HUES64 (cell line): Measurements from ENCODE around the gene PROCA1. TPM values are rescaled to one million over a fixed set of nuclear protein-coding genes. Genes with fewer than 3 reads are reported as not detected.

ENCODE experiments used
- H3K27ac ChIP-seq: 2 replicates; pipeline ENCODE4 v1.7.0; 2013; ENCODE audit warnings: low read depth, low read length, inconsistent platforms
- H3K27me3 ChIP-seq: 2 replicates; pipeline ENCODE4 v1.6.1; 2013; ENCODE audit warnings: mild to moderate bottlenecking, low read length; ENCODE audit not compliant: insufficient read depth
- H3K36me3 ChIP-seq: 2 replicates; pipeline ENCODE4 v1.6.1; 2013; ENCODE audit warnings: mild to moderate bottlenecking, low read length; ENCODE audit not compliant: insufficient read depth
- H3K4me1 ChIP-seq: 2 replicates; pipeline ENCODE4 v1.6.1; 2013; ENCODE audit warnings: mild to moderate bottlenecking, low read length, moderate library complexity; ENCODE audit not compliant: insufficient read depth
- H3K4me3 ChIP-seq: 2 replicates; pipeline ENCODE4 v1.5.1; 2013; ENCODE audit warnings: mild to moderate bottlenecking, low read length, moderate library complexity
- H3K9ac ChIP-seq: 2 replicates; pipeline ENCODE4 v1.6.1; 2013; ENCODE audit warnings: mild to moderate bottlenecking, low read depth, low read length
- H3K9me3 ChIP-seq: 2 replicates; pipeline ENCODE4 v1.6.1; 2013; ENCODE audit warnings: low read depth, low read length; ENCODE audit not compliant: insufficient read depth
- WGBS: fragments of 150-250, 120-280 bp; methylation state at CpG from one replicate; pipeline ENCODE4 v1.1.7; 2013; ENCODE audit warnings: missing lambda C conversion rate; 5-methylcytosine and 5-hydroxymethylcytosine counted together
- polyA plus RNA-seq, 2 experiments: library from polyadenylated mRNA; stranded (reverse); fragments of 50-300 nt; gene quantifications; one replicate each; pipeline ENCODE4 v1.2.3, GENCODE V29; 2013

PROCA1 gene
- 8.7 TPM for polyA plus RNA-seq (2013, experiment 1 of 2)
- polyA plus RNA-seq (2013, experiment 2 of 2) = 9.2 TPM

GRCh38 chr17:28711723-28712031 lies at the start of gene PROCA1:
TSS of gene PROCA1 (minus strand) at chr17:28711888. CDS start at chr17:28711660, 228 bp downstream.
- peaks cover 19% of the 10 kb centered on the region for H3K4me1 ChIP-seq
- peaks cover 29% of the 10 kb centered on the region for H3K36me3 ChIP-seq
- H3K9me3 ChIP-seq = no peaks in the 10 kb centered on the region
- peak within 1 kb of the TSS; percentile 70 for H3K4me3 ChIP-seq
- H3K9ac ChIP-seq = peak within 1 kb of the TSS; percentile 96
- H3K27me3 ChIP-seq = no peaks in the 10 kb centered on the region
- peak within 1 kb of the TSS; percentile 98 for H3K27ac ChIP-seq
- WGBS = under 1% methylated on average over 20 of the region's 20 CpGs

DNA sequence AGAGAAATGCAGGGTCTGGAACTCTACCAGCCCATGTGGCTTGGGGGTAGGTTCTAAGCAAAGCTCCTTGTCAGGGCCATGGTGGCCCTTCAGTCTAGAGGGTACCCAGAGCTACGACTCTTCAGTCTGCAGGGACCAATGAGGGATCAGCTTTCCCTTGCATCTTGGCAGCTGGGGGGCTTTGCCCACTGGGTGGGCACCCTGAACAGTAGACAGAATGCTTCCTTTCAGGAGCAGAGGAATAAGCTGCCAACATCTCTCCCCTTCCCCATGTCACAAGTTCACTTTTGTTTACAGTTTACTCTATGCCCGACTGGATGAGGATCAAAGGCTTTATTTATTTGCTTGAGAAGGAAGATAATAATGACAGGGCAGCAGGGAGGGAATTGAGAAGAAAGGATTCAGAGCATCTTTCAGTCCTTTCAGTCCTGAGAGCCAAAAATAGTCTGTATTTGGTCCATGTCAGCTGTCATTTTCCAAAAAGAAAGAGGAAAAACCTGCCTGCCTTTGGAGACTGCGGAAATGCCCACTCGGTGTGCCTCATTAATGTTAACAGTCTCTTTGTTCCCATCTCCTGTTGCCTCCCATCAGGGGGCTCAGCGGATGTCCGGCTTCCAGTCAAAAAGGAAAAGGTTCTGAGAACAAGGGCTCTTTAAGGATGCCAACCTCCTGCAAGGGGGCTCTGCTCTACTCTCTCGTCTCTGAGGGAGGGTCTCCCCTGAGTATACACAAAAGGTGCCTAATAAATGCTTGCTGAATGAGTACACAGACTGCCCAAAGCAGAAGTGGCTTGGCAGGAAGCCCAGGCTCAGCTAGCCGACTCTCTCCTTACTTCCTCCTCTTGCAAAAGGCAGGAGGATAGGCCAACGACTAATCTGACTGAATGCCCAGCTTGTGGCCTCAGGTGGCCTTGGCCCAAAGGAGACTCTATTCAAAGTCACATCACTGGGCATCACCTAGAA lies 49.2 kb upstream of the PROCA1 start:
- H3K36me3 ChIP-seq = peaks cover 60% of the 10 kb centered on the region
- 12% methylated on average over 9 of the region's 9 CpGs for WGBS
- peaks cover 29% of the 10 kb centered on the region for H3K4me1 ChIP-seq
- peak overlapping the region; percentile 50 for H3K9ac ChIP-seq
- H3K27ac ChIP-seq = peak overlapping the region; percentile 89
- H3K9me3 ChIP-seq = no peaks in the 10 kb centered on the region
- 0 out of 2 replicates have a peak overlapping the region, but pooled peaks have one; percentile 1 for H3K4me3 ChIP-seq
- no peaks in the 10 kb centered on the region for H3K27me3 ChIP-seq

GRCh38 chr17:28759256-28759865 lies 47.7 kb upstream of the PROCA1 start:
- Histone ChIP-seq H3K4me3 (no peak overlapping the region), H3K27me3 (no peaks in the 10 kb centered on the region), H3K27ac (peak overlapping the region; percentile 48; the same call in 1 of the 2 replicates), H3K36me3 (peaks cover 46% of the 10 kb centered on the region), H3K9ac (no peak overlapping the region), H3K4me1 (peaks cover 29% of the 10 kb centered on the region), H3K9me3 (no peaks in the 10 kb centered on the region)
- 96% methylated on average over 18 of the region's 18 CpGs for WGBS

GRCh38 chr17:28758411-28759121 lies 46.9 kb upstream of the PROCA1 start:
- no peak overlapping the region for H3K27ac ChIP-seq
- H3K4me1 ChIP-seq = peaks cover 29% of the 10 kb centered on the region
- H3K27me3 ChIP-seq = no peaks in the 10 kb centered on the region
- WGBS = 97% methylated on average over 32 of the region's 32 CpGs
- no peak overlapping the region for H3K9ac ChIP-seq
- H3K9me3 ChIP-seq = no peaks in the 10 kb centered on the region
- peaks cover 43% of the 10 kb centered on the region for H3K36me3 ChIP-seq
- H3K4me3 ChIP-seq = no peak overlapping the region

- no peaks in the 10 kb centered on the region for H3K27me3 ChIP-seq
- H3K4me1 ChIP-seq = peaks cover 15% of the 10 kb centered on the region
- no peaks in the 10 kb centered on the region for H3K9me3 ChIP-seq
- no peak overlapping the region for H3K9ac ChIP-seq
- peaks cover 46% of the 10 kb centered on the region for H3K36me3 ChIP-seq
- no peak overlapping the region for H3K27ac ChIP-seq
- WGBS = 87% methylated on average over 5 of the region's 5 CpGs
- no peak overlapping the region for H3K4me3 ChIP-seq
Measured at GRCh38 chr17:28756049-28756804, 44.5 kb upstream of the PROCA1 start.

DNA sequence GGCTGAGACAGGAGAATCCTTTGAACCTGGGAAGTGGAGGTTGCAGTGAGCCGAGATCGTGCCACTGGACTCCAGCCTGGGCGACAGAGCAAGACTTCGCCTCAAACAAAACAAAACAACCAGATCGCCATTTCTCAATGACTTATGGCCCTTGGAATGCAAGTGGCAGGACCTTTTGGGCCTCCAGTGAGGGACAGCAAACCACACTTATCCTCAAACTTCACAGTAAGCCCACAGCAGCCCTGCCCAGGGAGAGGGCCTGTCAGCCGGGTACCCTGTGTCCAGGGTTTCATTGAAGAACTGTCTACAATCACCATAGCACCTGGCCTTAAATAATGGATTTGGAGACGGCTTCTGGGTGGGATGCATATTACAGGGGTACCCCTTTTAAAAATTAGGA lies 43.8 kb upstream of the PROCA1 start:
- Histone ChIP-seq H3K4me1 (peaks cover 11% of the 10 kb centered on the region), H3K27me3 (no peaks in the 10 kb centered on the region), H3K9ac (no peak overlapping the region; the same call in 1 of the 2 replicates), H3K4me3 (no peak overlapping the region), H3K36me3 (peaks cover 52% of the 10 kb centered on the region), H3K27ac (no peak overlapping the region), H3K9me3 (no peaks in the 10 kb centered on the region)
- WGBS = 98% methylated on average over 6 of the region's 7 CpGs

DNA sequence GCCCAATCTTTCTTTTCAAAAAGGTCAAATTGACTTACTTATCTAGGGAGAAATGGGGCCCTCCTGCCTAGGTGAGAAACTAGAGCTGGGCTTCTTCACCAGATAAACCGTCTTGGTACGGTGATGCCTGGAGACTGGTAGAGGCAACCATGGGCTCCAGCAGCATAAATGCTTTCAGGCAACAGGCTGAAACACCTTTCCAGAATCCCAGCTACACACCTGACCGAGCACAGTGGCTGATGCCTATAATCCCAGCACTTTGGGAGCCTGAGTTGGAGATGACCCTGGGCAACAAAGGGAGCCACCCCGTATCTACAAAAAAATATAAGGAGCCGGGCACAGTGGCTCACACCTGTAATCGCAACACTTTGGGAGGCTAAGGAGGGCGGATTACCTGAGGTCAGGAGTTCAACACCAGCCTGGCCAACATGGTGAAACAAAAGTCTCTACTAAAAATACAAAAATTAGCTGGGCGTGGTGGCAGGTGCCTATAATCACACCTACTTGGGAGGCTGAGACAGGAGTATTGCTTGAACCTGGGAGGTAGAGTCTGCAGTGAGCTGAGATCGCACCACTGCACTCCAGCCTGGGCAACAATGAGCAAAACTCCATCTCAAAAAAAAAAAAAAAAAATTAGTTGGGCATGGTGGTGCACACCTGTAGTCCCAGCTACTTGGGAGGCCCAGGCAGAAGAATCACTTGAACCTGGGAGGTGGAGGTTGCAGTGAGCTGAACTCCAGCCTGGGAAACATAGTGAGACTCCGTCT lies 40.1 kb upstream of the PROCA1 start:
- 95% methylated on average over 9 of the region's 10 CpGs for WGBS
- H3K27me3 ChIP-seq = no peaks in the 10 kb centered on the region
- peaks cover 1% of the 10 kb centered on the region; the same call in 1 of the 2 replicates for H3K4me1 ChIP-seq
- H3K27ac ChIP-seq = no peak overlapping the region
- H3K36me3 ChIP-seq = peaks cover 55% of the 10 kb centered on the region
- no peak overlapping the region for H3K9ac ChIP-seq
- H3K9me3 ChIP-seq = no peaks in the 10 kb centered on the region
- H3K4me3 ChIP-seq = no peak overlapping the region

DNA sequence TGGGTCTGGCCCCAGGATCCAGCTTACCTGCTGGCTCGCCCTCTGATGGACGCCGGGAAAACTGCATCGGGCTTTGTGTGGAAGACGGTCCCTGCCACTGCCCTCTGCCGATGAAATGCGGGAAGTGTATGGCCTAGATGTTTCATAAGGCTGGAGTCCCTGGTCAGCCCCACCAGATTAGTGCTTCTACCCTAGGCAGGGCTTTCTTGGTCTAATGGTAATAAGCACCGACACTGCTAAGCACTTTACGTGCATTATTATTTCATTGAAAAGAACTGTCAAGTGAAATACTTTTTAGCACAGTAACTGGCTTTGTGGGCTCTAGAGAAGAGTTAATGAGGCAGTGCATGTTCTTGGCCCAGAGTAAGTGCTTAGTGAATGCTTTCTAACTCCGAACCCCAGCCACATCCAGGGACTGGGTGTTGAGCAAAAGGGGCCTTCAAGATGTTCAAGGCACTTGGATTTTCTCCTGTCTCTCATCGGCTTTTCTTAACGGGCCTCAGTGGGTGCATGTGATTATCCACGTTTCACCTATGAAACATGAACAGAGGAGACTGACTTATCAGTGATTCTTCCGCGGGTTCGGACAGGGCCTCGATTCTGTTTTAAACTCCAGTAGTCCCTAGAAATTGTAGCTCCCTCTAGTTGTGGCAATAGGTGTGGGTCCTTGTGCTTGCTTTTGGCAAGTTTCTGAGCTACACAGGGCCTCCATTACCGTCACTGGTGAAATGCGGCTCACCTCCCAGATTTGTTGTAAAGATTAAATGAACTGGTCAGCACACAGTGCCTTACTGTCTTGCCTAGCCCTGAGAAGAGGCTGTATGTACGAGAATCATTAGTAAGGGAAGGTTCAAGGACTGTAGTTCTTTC lies 38.7 kb upstream of the PROCA1 start:
- WGBS = 58% methylated on average over 20 of the region's 20 CpGs
- H3K4me1 ChIP-seq = peaks cover 14% of the 10 kb centered on the region; the same call in 1 of the 2 replicates
- H3K4me3 ChIP-seq = no peak overlapping the region
- H3K27me3 ChIP-seq = no peaks in the 10 kb centered on the region
- no peaks in the 10 kb centered on the region for H3K9me3 ChIP-seq
- no peak overlapping the region for H3K9ac ChIP-seq
- H3K36me3 ChIP-seq = peaks cover 63% of the 10 kb centered on the region
- H3K27ac ChIP-seq = peak overlapping the region; percentile 4; the same call in 1 of the 2 replicates

- WGBS = 71% methylated on average over 11 of the region's 11 CpGs
- Histone ChIP-seq H3K4me1 (peaks cover 14% of the 10 kb centered on the region; the same call in 1 of the 2 replicates), H3K27ac (peak overlapping the region; percentile 50; the same call in 1 of the 2 replicates), H3K9ac (no peak overlapping the region), H3K36me3 (peaks cover 63% of the 10 kb centered on the region), H3K27me3 (no peaks in the 10 kb centered on the region), H3K9me3 (no peaks in the 10 kb centered on the region), H3K4me3 (no peak overlapping the region)
Measured at GRCh38 chr17:28749516-28750177, 38.0 kb upstream of the PROCA1 start.
